WTC11 (cell line): ENCODE results near the gene VCP. TPM values are rescaled to one million over a fixed set of nuclear protein-coding genes. Genes with fewer than 3 reads are reported as not detected.

Source experiments
- ATAC-seq: fragments of 200-7000 bp; cut with Tn5 transposase; 2 replicates; pipeline ENCODE4 v1.10.0; 2021; ENCODE audit warnings: mild to moderate bottlenecking, moderate library complexity
- CTCF ChIA-PET: fragments of 300-600 bp; sonication (Branson Sonifier 250); formaldehyde crosslinking; loops from one replicate; lab custom pipeline; 2021; ENCODE audit warnings: antibody characterized with exemption; lab: Charles Lee
- POLR2A ChIA-PET: fragments of 350-600 bp; sonication (Branson Sonifier 250); formaldehyde crosslinking; loops from one replicate; lab custom pipeline; 2021; ENCODE audit warnings: antibody characterized with exemption; lab: Charles Lee
- DNase-seq: peaks from one replicate; pipeline ENCODE4 v3.0.0; 2021; ENCODE audit warnings: low spot score
- H3K27ac Mint-ChIP-seq: 2 replicates; pipeline ENCODE4 v1.8.0; 2021; ENCODE audit warnings: mixed read lengths
- H3K27me3 Mint-ChIP-seq: 2 replicates; pipeline ENCODE4 v1.8.0; 2021; ENCODE audit warnings: low read depth, mild to moderate bottlenecking, moderate library complexity, mixed read lengths
- H3K36me3 Mint-ChIP-seq: 2 replicates; pipeline ENCODE4 v1.8.0; 2021; ENCODE audit warnings: mixed read lengths
- H3K4me1 Mint-ChIP-seq: 2 replicates; pipeline ENCODE4 v1.8.0; 2022; ENCODE audit warnings: mixed read lengths
- H3K4me3 Mint-ChIP-seq: 2 replicates; pipeline ENCODE4 v1.8.0; 2021; ENCODE audit warnings: mild to moderate bottlenecking, moderate library complexity, mixed read lengths
- H3K9me3 Mint-ChIP-seq: 2 replicates; pipeline ENCODE4 v1.8.0; 2021; ENCODE audit warnings: mixed read lengths
- ATF1 ChIP-seq: sonication (generic); formaldehyde crosslinking; IDR thresholded peaks from 2 replicates; pipeline ENCODE4 v1.8.1; 2023; ENCODE audit warnings: mild to moderate bottlenecking, moderate library complexity, missing genetic modification reagents
- FOXJ3 ChIP-seq: sonication (generic); formaldehyde crosslinking; IDR thresholded peaks from 2 replicates; pipeline ENCODE4 v1.9.0; 2021; ENCODE audit warnings: missing genetic modification reagents, mild to moderate bottlenecking, borderline replicate concordance
- HMGA2 ChIP-seq: fragments of 250-450 bp; sonication (Bioruptor Pico); IDR thresholded peaks from 2 replicates; pipeline ENCODE4 v1.4.0; 2021; ENCODE audit warnings: mild to moderate bottlenecking, moderate library complexity
- IRF2 ChIP-seq: sonication (generic); formaldehyde crosslinking; IDR thresholded peaks from 2 replicates; pipeline ENCODE4 v1.8.0; 2022; ENCODE audit warnings: low read depth, missing genetic modification reagents, borderline replicate concordance
- JAZF1 ChIP-seq: fragments of 250-450 bp; sonication (Bioruptor Pico); IDR thresholded peaks from 2 replicates; pipeline ENCODE4 v1.9.0; 2021; ENCODE audit warnings: moderate library complexity, mild to moderate bottlenecking, inconsistent platforms
- KAT7 ChIP-seq: sonication (generic); formaldehyde crosslinking; IDR thresholded peaks from 2 replicates; pipeline ENCODE4 v1.8.1; 2023; ENCODE audit warnings: missing genetic modification reagents, mild to moderate bottlenecking, borderline replicate concordance
- MXD4 ChIP-seq: fragments of 250-450 bp; sonication (Bioruptor Pico); IDR thresholded peaks from 2 replicates; pipeline ENCODE4 v1.8.0; 2021; ENCODE audit warnings: mild to moderate bottlenecking, moderate library complexity, borderline replicate concordance
- MYBL2 ChIP-seq: sonication (generic); formaldehyde crosslinking; IDR thresholded peaks from 2 replicates; pipeline ENCODE4 v1.8.1; 2023; ENCODE audit warnings: mild to moderate bottlenecking, moderate library complexity, missing genetic modification reagents
- NFE2L1 ChIP-seq: sonication (generic); formaldehyde crosslinking; IDR thresholded peaks from 2 replicates; pipeline ENCODE4 v1.8.1; 2023; ENCODE audit warnings: missing genetic modification reagents
- NR1H2 ChIP-seq: sonication (generic); formaldehyde crosslinking; IDR thresholded peaks from 2 replicates; pipeline ENCODE4 v1.9.0; 2021; ENCODE audit warnings: mild to moderate bottlenecking, moderate library complexity, missing genetic modification reagents
- NR2C2 ChIP-seq: sonication (generic); formaldehyde crosslinking; IDR thresholded peaks from 2 replicates; pipeline ENCODE4 v1.8.0; 2022; ENCODE audit warnings: mild to moderate bottlenecking, missing genetic modification reagents
- NR3C1 ChIP-seq: sonication (generic); formaldehyde crosslinking; conservative IDR thresholded peaks from 2 replicates; pipeline ENCODE4 v1.8.1; 2023; ENCODE audit warnings: low read depth, mild to moderate bottlenecking, missing genetic modification reagents
- RORB ChIP-seq: fragments of 250-450 bp; sonication (Bioruptor Pico); IDR thresholded peaks from 2 replicates; pipeline ENCODE4 v1.9.0; 2021; ENCODE audit warnings: mild to moderate bottlenecking
- SMAD3 ChIP-seq: sonication (generic); formaldehyde crosslinking; IDR thresholded peaks from 2 replicates; pipeline ENCODE4 v1.8.0; 2022; ENCODE audit warnings: missing genetic modification reagents, mild to moderate bottlenecking, borderline replicate concordance
- SMAD4 ChIP-seq: sonication (generic); formaldehyde crosslinking; IDR thresholded peaks from 2 replicates; pipeline ENCODE4 v1.8.0; 2022; ENCODE audit warnings: mild to moderate bottlenecking, missing genetic modification reagents
- TCF7 ChIP-seq: sonication (generic); formaldehyde crosslinking; IDR thresholded peaks from 2 replicates; pipeline ENCODE4 v1.8.0; 2022; ENCODE audit warnings: mild to moderate bottlenecking, low read depth, missing genetic modification reagents, moderate library complexity
- ZNF219 ChIP-seq: sonication (generic); formaldehyde crosslinking; IDR thresholded peaks from 2 replicates; pipeline ENCODE4 v1.8.0; 2023; ENCODE audit warnings: missing genetic modification reagents, mild to moderate bottlenecking, borderline replicate concordance
- ZNF232 ChIP-seq: sonication (generic); formaldehyde crosslinking; IDR thresholded peaks from 2 replicates; pipeline ENCODE4 v1.8.0; 2022; ENCODE audit warnings: mild to moderate bottlenecking, missing genetic modification reagents
- ZNF416 ChIP-seq: fragments of 250-450 bp; sonication (Bioruptor Pico); IDR thresholded peaks from 2 replicates; pipeline ENCODE4 v1.9.0; 2021; ENCODE audit warnings: mild to moderate bottlenecking, inconsistent platforms
- ZNF423 ChIP-seq: fragments of 250-450 bp; sonication (Bioruptor Pico); IDR thresholded peaks from 2 replicates; pipeline ENCODE4 v2.1.2; 2022; ENCODE audit warnings: mild to moderate bottlenecking, moderate library complexity
- total RNA-seq: library from RNA; stranded (reverse); gene quantifications from 3 replicates; pipeline ENCODE4 v1.2.3, GENCODE V29; 2021
- TF ChIP-seq, protein P1 (sequence below): sonication (generic); formaldehyde crosslinking; IDR thresholded peaks from 2 replicates; pipeline ENCODE4 v1.8.1; 2022; ENCODE audit warnings: mild to moderate bottlenecking, moderate library complexity, missing genetic modification reagents
- TF ChIP-seq, protein P2 (sequence below): sonication (generic); formaldehyde crosslinking; IDR thresholded peaks from 2 replicates; pipeline ENCODE4 v1.8.1; 2023; ENCODE audit warnings: mild to moderate bottlenecking, missing genetic modification reagents, moderate library complexity
- TF ChIP-seq, protein P3 (sequence below): sonication (generic); formaldehyde crosslinking; IDR thresholded peaks from 2 replicates; pipeline ENCODE4 v1.8.0; 2022; ENCODE audit warnings: mild to moderate bottlenecking, missing genetic modification reagents
- TF ChIP-seq, protein P4 (sequence below): sonication (generic); formaldehyde crosslinking; IDR thresholded peaks from 2 replicates; pipeline ENCODE4 v1.8.0; 2023; ENCODE audit warnings: missing genetic modification reagents
- TF ChIP-seq, protein P5 (sequence below): sonication (generic); formaldehyde crosslinking; conservative IDR thresholded peaks from 2 replicates; pipeline ENCODE4 v1.8.1; 2022; ENCODE audit warnings: mild to moderate bottlenecking, missing genetic modification reagents
- TF ChIP-seq, protein P6 (sequence below): sonication (generic); formaldehyde crosslinking; IDR thresholded peaks from 2 replicates; pipeline ENCODE4 v1.8.0; 2023; ENCODE audit warnings: missing genetic modification reagents, mild to moderate bottlenecking, borderline replicate concordance

Gene VCP
- total RNA-seq, 1 experiment from 2014 or later: 386 TPM

DNA sequence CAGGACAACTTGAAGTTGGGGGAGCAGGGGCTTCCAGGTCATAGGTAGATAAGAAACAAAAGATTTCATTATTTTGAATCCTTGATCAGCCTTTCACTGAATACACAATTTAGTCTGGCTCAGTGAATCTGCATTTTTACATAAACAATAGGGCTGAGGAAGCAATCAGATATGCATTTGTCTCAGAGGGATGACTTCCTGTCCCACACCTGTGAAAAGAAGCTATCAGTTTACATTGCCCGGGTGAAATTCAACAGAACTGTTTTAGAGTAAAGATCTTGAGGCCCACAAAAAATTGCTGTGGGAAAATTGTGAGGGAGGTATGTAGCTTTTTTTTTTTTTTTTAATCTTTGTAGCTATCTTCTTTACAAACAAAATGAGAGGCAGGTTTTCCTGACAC lies 44.6 kb downstream of the VCP start (continued):
- TF ChIP-seq, protein P1, sequence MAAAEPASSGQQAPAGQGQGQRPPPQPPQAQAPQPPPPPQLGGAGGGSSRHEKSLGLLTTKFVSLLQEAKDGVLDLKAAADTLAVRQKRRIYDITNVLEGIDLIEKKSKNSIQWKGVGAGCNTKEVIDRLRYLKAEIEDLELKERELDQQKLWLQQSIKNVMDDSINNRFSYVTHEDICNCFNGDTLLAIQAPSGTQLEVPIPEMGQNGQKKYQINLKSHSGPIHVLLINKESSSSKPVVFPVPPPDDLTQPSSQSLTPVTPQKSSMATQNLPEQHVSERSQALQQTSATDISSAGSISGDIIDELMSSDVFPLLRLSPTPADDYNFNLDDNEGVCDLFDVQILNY (CRISPR knock-in tag): no peak
- TF ChIP-seq NR3C1 (CRISPR knock-in tag) (no peak), IRF2 (CRISPR knock-in tag) (no peak), MYBL2 (CRISPR knock-in tag) (no peak), KAT7 (CRISPR knock-in tag) (no peak), NFE2L1 (CRISPR knock-in tag) (no peak), RORB (CRISPR knock-in tag) (no peak), JAZF1 (no peak)
- TF ChIP-seq, protein P2, sequence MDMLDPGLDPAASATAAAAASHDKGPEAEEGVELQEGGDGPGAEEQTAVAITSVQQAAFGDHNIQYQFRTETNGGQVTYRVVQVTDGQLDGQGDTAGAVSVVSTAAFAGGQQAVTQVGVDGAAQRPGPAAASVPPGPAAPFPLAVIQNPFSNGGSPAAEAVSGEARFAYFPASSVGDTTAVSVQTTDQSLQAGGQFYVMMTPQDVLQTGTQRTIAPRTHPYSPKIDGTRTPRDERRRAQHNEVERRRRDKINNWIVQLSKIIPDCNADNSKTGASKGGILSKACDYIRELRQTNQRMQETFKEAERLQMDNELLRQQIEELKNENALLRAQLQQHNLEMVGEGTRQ: no peak

DNA sequence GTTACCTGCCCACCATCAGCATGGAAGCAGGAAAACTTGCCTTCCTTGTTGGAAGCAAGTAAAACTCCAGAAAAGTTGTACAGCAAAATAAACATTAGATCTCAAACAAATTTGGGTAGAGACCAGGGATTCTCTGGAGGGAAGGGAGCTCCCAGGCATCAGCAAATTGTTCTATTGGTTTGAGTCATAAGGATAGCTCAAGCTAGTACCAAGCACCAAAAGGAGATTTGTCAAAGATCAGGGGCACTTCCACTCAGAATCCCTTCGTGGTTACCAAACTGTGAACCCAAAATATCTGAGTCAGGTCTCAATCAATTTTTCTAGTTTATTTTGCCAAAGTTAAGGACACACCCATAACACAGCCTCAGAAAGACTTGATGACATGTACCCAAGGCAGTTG lies 45.1 kb downstream of the VCP start:
- no peak for ATAC-seq
- TF ChIP-seq TCF7 (CRISPR knock-in tag) (no peak), SMAD4 (CRISPR knock-in tag) (no peak), NR2C2 (CRISPR knock-in tag) (no peak)
- TF ChIP-seq, protein P3, sequence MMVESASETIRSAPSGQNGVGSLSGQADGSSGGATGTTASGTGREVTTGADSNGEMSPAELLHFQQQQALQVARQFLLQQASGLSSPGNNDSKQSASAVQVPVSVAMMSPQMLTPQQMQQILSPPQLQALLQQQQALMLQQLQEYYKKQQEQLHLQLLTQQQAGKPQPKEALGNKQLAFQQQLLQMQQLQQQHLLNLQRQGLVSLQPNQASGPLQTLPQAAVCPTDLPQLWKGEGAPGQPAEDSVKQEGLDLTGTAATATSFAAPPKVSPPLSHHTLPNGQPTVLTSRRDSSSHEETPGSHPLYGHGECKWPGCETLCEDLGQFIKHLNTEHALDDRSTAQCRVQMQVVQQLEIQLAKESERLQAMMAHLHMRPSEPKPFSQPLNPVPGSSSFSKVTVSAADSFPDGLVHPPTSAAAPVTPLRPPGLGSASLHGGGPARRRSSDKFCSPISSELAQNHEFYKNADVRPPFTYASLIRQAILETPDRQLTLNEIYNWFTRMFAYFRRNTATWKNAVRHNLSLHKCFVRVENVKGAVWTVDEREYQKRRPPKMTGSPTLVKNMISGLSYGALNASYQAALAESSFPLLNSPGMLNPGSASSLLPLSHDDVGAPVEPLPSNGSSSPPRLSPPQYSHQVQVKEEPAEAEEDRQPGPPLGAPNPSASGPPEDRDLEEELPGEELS (CRISPR knock-in tag): no peak
- TF ChIP-seq, protein P4, sequence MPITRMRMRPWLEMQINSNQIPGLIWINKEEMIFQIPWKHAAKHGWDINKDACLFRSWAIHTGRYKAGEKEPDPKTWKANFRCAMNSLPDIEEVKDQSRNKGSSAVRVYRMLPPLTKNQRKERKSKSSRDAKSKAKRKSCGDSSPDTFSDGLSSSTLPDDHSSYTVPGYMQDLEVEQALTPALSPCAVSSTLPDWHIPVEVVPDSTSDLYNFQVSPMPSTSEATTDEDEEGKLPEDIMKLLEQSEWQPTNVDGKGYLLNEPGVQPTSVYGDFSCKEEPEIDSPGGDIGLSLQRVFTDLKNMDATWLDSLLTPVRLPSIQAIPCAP: no peak
- Mint-ChIP-seq H3K4me3 (no peak overlapping the region; the same call in 1 of the 2 replicates), H3K9me3 (peaks cover 65% of the 10 kb centered on the region), H3K27ac (peak overlapping the region; percentile 72), H3K4me1 (peaks cover 37% of the 10 kb centered on the region), H3K27me3 (peaks cover 13% of the 10 kb centered on the region), H3K36me3 (peaks cover 71% of the 10 kb centered on the region)
- DNase-seq: no peak
- POLR2A ChIA-PET: interaction anchor here (0.6 to 0.9 kb wide), 2 partner anchors 33 to 100 kb away, joined by 3 to 8 read pairs; no protein-coding TSS in a partner anchor
- CTCF ChIA-PET: interaction anchor here (0.7 to 3.8 kb wide), 8 partner anchors 9 to 326 kb away, joined by 3 to 21 read pairs (median 4); no protein-coding TSS in a partner anchor

DNA sequence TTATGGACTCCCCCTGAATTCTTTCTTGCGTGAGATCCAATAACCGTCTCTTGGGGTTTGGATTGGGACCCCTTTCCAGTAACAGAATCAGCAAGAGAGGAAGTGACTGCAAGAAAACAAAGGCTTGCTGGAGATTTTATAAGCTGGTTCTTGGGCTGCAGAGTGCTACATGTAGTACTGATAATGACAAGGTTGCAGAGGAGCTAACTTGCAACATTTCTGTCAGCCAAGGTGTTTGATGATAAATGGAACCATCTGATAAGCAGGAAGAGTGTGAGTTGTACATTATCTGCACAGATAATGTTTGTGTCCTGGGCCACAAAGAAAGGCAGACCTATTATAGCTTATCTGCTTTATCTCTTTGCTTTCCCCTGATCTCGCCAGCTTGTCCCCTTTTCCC lies 45.8 kb downstream of the VCP start:
- Mint-ChIP-seq H3K27ac (peak overlapping the region; percentile 72), H3K27me3 (peaks cover 13% of the 10 kb centered on the region), H3K4me1 (peaks cover 37% of the 10 kb centered on the region), H3K36me3 (peaks cover 78% of the 10 kb centered on the region), H3K4me3 (no peak overlapping the region), H3K9me3 (peaks cover 72% of the 10 kb centered on the region)
- ATAC-seq (no peak; the same call in 1 of the 2 replicates), DNase-seq (no peak)
- ChIA-PET POLR2A (interaction anchor here (0.6 to 0.9 kb wide), 2 partner anchors 32 to 99 kb away, joined by 3 to 8 read pairs; no protein-coding TSS in a partner anchor), CTCF (interaction anchor here (0.7 to 3.8 kb wide), 5 partner anchors 25 to 127 kb away, joined by 3 to 21 read pairs (median 8); no protein-coding TSS in a partner anchor)
- TF ChIP-seq ZNF416 (no peak), SMAD3 (CRISPR knock-in tag) (no peak), NR1H2 (CRISPR knock-in tag) (no peak), ZNF423 (CRISPR knock-in tag) (no peak), RORB (CRISPR knock-in tag) (no peak), ZNF219 (CRISPR knock-in tag) (no peak), NR3C1 (CRISPR knock-in tag) (no peak), NFE2L1 (CRISPR knock-in tag) (no peak), MXD4 (CRISPR knock-in tag) (no peak), ATF1 (CRISPR knock-in tag) (no peak), IRF2 (CRISPR knock-in tag) (no peak), HMGA2 (CRISPR knock-in tag) (no peak), FOXJ3 (no peak), ZNF232 (CRISPR knock-in tag) (no peak)
- TF ChIP-seq, protein P5, sequence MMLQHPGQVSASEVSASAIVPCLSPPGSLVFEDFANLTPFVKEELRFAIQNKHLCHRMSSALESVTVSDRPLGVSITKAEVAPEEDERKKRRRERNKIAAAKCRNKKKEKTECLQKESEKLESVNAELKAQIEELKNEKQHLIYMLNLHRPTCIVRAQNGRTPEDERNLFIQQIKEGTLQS: no peak
- TF ChIP-seq, protein P6, sequence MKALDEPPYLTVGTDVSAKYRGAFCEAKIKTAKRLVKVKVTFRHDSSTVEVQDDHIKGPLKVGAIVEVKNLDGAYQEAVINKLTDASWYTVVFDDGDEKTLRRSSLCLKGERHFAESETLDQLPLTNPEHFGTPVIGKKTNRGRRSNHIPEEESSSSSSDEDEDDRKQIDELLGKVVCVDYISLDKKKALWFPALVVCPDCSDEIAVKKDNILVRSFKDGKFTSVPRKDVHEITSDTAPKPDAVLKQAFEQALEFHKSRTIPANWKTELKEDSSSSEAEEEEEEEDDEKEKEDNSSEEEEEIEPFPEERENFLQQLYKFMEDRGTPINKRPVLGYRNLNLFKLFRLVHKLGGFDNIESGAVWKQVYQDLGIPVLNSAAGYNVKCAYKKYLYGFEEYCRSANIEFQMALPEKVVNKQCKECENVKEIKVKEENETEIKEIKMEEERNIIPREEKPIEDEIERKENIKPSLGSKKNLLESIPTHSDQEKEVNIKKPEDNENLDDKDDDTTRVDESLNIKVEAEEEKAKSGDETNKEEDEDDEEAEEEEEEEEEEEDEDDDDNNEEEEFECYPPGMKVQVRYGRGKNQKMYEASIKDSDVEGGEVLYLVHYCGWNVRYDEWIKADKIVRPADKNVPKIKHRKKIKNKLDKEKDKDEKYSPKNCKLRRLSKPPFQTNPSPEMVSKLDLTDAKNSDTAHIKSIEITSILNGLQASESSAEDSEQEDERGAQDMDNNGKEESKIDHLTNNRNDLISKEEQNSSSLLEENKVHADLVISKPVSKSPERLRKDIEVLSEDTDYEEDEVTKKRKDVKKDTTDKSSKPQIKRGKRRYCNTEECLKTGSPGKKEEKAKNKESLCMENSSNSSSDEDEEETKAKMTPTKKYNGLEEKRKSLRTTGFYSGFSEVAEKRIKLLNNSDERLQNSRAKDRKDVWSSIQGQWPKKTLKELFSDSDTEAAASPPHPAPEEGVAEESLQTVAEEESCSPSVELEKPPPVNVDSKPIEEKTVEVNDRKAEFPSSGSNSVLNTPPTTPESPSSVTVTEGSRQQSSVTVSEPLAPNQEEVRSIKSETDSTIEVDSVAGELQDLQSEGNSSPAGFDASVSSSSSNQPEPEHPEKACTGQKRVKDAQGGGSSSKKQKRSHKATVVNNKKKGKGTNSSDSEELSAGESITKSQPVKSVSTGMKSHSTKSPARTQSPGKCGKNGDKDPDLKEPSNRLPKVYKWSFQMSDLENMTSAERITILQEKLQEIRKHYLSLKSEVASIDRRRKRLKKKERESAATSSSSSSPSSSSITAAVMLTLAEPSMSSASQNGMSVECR (CRISPR knock-in tag): no peak
